ENCODE results near the gene PHLDA3.

Gene PHLDA3

DNA sequence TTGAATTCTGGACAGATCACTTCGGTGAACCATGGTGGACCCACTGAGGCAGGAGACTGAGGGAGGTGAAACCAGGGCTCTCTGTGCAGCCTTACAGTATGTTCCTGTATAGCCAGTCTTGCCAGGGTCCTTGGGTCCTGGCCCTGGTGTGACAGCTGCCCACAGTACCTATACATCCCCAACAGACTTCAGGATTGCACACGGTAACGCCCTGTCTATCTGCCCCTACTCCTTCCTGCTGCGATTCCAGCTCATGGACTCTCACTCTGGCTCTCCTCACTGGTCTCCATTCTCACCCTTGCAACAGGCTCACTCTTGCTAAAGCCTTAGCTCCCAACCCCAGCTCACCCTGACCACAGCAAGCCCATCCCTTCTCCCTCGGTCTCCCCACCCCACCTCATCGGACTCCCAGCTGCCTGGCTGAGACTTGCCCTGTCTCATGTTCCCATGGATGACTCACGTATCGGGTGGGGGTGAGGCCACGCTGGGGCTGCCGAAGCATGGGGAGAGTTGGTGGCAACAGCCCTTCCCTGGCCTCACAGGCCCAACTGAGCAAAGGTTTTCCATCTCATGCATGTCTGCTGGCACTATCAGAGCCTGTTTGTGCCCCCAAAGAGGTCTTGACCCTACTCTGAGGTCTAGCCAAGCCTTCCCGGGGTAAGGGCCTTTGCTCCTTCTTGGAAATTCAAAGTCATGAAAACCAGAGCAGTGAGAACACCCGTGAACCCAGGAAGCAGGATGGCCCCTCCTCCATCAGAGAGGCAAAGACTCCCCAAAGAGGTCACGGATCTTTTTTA lies 7.1 kb downstream of the PHLDA3 start:
- DNase-seq (ENCODE audit: low spot score): no peak

DNA sequence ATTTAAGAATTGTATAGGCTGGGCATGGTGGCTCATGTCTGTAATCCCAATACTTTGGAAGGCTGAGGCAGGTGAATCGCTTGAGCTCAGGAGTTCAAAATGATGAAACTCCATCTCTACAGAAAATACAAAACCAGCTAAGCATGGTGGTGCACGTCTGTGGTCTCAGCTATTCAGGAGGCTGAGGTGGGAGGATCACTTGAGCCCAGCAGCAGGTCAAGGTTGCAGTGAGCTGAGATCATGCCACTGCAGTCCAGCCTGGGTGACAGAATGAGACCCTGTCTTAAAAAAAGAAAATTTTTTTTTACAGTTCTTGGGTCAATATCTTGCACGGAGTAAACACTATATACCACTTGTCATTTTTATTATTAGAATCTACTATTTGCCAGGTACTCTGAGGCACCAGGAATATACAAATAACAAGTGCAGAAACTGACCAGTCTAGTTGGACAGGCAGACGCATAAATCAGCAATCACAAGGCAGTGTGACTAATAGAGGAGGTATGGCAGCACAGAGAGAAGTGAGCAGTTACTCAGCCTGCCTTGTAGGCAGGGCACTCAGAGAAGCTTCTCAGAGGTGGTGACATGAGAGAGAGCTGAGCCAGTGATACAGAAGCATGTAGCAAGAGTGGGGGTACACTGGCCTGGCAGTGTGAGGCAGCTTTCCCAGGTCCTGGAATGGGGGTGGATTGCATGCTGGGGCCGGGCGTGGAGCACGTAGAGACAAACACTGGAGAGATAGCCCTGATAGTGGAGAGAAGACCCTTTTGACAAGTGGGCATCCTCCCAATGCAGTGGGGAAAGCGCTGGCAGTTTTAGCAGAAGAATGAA lies 8.0 kb downstream of the PHLDA3 start:
- DNase-seq (ENCODE audit: low spot score): no peak

DNA sequence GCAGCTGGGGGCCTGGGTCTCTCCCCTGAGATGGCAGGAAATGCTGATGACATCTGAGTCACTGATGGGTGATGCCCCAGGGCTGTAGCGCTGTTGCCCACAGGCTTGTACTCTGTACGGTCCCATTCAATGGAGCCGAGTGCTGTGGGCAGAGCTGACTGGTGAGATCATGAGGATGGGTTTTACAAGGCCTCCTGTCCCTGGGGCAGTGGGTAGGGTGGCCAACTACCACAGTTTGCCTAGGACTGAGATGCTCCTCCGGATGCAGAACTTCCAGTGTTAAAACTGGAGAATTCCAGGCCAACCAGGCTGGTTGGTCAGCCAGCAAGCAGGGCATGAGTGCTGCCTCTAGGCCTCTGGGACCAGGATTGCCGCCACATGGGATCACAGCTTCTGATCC lies 9.2 kb downstream of the PHLDA3 start:
- no peak for DNase-seq (ENCODE audit: low spot score)

DNA sequence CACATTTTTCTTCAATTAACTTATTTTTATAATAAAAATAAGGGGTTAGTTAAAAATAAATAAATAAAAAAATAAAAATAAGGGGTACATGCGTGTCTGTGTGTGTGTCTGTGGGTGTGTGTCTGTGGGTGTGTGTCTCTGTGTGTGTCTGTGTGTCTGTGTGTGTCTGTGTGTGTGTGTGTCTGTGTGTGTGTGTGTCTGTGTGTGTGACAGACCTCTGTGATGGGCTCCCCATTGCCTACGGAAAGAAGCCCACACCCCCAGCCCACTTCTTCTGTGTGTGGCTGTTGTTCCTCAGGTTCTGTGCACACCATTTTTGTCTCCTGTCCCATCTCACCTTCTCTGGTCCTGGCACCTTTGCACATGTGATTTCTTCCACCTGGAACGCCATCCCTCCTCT lies 9.9 kb downstream of the PHLDA3 start:
- no peak for DNase-seq (ENCODE audit: low spot score)

DNA sequence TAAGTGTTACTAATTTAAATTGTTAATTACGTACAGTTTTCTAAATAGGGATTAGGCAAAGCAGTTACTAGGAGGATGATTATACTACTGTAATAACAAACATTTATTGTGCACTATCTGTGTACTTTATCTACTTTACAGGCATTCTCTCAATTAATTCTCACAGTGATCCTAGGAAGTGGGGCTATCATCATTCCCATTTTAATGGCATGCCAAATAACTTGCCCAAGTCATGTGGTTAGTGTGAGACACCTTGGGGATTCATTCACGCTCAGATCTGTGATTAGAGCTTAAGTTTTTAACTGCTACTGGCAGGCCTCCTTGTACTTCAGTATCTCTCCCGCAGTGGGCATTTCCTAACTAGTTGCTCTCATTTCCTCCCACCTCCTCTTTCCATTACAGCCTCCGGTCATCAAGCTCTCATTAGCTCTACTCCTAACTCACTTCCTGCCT lies 11.5 kb downstream of the PHLDA3 start:
- no peak for DNase-seq (ENCODE audit: low spot score)

DNA sequence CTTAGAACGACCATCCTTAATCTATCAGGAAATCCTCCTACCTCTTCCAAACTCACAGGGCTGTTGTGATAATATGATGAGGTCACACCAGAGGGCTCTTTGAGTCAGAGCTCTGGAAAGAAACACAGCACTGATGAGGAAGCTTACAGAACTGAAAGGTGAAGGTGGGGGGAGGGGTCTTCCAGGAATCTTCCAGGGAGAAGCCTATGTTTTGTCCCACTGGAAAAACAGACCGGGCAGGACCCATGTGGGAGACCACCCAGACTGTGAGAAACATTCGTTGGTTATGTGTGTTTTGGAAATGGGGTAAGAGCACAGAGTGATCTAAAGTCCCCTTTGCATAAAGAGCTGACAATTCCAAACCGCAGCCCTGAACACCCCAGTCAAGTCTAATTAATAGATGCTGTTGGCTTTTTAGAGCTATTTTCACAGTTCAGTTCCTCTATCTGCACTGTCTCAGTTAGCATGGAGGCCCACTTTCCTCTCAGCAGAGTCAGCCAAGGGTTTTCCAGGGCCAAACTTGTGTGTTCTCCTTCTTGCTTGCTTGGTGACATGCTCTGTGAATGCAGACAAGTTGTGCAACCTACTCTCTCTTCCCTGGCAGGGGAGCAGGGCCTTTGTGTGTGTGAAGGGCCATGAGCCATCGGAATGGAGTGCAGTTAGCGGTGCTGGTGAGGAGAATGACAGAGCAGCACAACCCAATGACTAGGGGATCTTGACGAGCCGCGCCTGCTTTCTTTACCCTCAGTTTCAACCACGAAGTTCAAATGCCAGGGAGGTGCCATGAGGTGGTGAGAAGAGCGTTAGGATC lies 12.3 kb downstream of the PHLDA3 start:
- no peak for DNase-seq (ENCODE audit: low spot score)

DNA sequence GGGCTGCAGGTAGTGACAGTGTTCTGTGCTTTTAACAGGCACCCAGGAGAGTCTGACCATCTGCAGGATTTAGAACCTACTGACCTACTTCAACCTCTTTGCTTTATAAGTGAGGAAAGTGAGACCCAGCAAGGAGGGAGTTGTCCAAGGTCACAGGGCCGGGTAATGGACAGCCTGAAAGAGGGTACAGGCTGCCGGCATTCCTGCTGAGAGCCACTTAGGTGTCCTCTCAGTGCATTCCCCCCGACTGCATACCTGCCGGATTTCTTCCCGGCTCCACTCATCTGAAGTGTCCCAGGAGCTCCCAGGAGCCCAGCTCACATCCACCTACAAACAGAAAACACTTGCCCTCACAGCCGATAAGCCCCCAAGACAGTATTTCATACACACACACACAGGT lies 13.9 kb downstream of the PHLDA3 start:
- no peak for DNase-seq (ENCODE audit: low spot score)

DNA sequence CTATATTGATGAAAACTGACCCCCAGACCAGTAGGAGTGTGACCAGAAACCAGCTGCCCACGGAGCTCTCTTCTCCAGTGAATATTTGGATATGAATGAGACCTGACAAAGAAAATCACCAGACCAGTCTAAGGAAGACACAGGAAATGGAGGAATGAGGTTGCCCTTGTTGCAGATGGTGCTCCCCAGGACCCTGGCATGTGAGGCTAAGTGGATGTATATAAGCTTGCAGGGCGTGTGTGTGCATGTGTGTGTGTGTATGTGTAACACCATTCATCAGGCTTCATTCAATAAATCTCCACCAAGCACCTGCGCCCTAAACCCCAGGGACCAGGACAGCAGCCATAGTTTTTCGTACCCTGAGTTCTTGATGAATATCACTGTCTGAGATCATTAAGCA lies 14.4 kb downstream of the PHLDA3 start:
- DNase-seq (ENCODE audit: low spot score): no peak

DNA sequence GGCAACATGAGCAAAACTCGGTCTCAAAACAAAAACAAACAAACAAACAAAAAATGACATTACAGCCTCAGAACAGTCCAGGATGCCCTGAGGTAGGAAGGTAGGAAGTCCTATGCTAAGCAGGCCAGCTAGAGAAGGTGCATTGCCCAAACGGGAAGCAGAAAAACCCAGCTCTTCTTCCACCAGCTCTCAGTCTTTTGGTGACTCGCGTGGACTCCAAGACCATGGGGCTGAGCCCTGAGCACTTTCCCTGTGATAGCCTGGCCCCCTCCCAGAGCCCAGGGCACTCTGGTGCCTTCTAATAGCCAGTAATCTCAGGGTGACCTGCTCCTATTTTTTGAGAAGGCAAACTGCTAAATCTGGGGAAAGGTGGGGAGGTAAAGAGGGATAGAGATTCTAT lies 16.1 kb downstream of the PHLDA3 start:
- DNase-seq (ENCODE audit: low spot score): no peak

DNA sequence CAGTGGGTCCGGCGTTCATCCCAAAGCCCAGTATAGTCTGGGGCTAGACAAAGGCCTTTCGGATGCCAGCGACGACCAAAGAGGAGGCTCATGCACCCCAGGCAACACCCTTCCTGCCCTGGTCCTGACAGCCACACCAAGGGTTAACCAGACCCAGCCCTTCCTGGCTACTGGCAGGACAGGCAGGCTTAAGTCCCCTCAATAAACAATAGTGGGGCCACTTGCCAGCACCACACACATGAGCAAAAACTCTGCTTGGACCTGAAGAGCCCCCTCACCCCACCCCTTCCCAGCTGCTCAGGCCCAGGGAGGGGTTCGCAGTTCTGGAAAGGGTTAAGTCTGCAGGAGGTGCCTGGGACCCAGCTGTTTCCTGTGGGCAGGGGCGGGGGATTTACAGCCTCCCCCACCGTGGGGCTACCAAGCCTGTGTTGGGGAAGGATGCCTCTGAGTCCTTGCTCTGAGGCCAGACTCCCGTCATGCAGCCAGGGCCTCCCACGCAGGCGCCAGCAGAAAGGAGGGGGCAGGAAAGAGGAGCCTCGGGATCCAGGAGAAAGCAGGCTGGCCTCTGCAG lies 18.2 kb downstream of the PHLDA3 start:
- no peak for DNase-seq (ENCODE audit: low spot score)

DNA sequence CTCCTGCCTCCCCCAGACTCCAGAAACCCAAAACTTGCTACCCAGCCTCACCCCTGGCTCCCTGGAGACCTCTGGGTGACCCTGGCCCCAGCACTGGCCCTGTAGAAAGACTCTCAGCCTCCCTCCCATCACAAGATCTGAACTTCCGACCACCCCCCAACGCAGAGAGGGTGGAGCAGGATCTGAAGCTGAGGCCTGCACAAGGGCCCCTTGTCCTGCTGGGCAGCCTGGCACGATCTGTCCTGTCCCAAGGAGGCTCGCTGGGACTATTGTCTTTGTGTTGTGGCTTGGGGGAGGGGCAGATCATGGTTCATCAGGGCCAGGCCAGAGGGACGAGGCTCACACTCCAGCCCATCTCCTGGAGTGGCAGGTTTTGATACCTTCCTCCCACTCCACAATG lies 20.0 kb downstream of the PHLDA3 start:
- no peak for DNase-seq (ENCODE audit: low spot score)

DNA sequence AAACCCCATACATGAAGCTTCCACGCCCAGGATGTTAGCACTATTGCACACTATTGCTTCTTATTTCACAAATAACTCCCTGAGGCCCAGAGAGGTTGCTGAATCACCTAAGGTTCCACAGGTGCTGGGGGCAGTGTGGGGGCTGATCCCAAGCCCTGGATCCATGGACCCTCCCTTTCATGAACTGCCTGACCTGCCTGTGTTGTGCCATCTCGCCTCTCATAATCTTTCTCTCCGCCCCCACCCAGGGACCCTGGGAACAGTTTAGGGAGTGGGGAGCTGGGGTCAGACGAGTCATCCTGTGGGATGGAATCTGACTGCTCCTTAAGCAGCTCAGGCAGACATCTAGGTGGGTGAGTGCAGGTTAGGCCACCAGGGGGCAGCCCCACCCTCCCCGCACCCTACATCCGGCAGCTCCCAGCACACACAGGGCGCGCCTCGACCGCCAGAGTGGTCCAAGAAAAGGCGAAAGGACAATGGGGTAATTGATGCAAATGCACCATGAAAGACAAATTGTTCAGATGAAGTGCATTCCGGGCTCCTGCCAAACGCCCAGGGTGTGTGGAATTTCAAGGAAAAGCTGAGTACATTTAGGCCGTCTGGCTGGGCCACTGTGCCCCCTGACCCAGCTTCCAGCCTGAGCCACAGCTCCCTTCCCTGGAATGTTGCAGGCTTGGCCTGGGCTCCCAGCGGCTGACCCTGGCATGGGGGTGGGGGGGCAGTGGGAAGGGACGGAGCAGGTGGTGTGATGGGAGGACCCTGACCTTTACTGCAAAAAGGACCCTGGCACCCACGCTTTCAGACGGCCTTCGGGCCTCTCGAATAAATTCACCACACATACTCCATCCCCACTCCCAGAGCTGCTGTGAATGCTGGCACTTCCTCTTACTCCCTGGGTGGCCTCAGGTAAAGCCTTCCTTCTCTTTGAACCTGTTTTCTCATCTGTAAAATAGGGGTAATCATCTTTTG lies 20.8 kb downstream of the PHLDA3 start:
- DNase-seq (ENCODE audit: low spot score): peak; percentile 81

DNA sequence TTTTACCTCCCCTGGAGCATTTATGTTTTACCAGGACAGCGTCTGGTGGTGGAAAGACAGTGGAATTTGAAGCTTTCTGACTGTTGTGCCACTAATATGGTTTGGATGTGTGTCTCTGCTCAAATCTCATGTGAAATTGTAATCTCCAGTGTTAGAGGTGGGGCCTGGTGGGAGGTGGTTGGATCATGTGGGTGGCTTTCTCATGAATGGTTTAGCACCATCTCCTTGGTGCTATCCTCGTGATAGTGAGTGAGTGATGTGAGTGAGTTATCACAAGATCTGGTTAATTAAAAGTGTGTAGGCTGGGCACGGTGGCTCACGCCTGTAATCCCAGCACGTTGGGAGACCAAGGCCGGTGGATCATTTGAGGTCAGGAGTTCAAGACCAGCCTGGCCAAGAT lies 23.7 kb downstream of the PHLDA3 start:
- no peak for DNase-seq (ENCODE audit: low spot score)

DNA sequence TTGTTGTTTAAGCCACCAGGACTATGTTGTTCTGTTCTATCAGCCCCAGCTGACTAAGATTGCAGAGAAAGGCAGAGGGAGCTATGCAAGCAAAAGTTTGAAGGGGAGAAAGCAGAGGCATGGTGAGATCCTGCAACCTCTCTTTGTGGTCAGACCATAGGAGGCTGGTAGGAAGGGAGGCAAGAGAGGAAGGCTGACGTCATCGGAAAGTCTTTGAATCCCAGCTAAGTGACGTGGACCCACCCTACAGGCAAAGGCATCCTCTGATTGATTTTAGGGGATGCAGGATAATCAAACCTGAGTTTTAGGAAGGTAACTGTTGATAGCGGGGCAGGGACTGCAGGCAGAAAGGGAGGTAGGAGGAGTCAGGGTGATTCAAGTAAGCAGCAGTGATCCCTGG lies 24.2 kb downstream of the PHLDA3 start:
- no peak for DNase-seq (ENCODE audit: low spot score)

DNA sequence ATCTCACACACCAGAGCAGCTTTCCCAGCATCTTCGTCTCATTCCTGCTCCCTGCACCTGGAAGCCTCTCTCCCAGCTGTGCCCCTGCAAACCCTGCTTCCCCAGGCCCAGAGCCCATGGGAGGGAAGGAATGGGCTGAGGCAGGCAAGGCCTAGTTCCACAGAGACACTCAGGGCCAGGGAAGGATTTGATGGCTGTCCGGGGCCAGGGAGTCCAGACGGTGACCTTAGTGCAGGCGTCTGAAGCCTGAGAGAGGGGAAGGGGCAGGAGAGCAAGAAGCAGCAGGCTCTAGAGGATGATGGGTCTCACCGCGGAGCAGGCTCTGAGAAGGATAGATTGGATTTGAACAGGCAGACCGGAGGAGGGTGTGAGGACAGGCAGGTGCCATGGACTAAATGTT lies 25.2 kb downstream of the PHLDA3 start:
- DNase-seq (ENCODE audit: low spot score): no peak

DNA sequence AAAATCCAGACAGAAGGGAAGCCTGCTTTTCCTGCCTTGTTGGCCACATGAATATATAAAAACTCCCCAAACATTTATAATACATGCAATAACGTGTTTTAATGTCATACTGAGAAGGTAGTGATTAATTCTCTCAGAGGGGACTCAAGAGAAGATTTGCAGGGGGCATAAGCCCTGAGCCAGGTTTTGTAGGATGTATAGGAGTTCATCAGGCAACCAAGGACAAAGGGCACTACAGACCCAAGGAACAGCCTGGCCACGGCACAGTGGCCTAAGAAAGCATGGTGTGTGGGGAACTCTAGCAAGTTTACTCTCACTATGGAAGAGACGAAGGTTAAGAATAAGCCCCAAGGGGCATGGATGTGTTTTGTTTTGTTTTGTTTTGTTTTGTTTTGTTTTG lies 32.0 kb downstream of the PHLDA3 start:
- DNase-seq (ENCODE audit: low spot score): no peak

DNA sequence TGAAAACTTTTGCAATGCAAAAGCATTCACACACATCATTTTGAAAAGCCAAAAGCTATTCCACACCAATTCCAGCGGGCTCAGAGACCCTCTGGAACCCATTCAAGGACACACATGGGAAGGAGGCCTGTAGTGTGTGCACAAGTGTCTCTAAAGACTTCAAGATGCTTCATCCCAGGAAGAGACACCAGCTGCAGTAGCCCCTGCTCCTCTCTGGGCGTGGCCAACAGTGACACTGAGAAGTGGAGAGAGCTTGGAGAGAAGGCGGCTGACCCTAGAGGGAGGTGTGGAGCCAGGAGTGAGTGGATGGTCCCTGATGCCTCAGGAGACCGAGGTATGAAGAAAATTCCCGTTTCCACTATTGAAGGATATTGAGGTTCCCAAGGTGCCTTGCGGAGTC lies 32.6 kb downstream of the PHLDA3 start:
- DNase-seq (ENCODE audit: low spot score): no peak

DNA sequence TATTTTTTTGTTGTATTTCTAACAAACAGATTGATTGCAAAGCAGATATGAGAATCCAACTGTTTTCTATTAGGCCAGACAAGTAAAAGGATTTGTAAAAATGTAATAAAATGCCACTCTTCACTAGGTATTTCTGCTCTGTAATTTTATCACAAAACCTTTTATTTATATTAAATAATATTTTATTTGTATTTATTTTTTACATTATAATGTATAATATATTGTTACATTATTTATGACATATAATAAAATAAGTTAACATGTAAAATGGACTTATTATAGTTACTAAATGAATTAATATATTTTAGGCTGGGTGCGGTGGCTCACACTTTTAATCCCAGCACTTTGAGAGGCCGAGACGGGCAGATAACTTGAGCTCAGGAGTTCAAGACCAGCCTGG lies 34.7 kb downstream of the PHLDA3 start:
- no peak for DNase-seq (ENCODE audit: low spot score)

DNA sequence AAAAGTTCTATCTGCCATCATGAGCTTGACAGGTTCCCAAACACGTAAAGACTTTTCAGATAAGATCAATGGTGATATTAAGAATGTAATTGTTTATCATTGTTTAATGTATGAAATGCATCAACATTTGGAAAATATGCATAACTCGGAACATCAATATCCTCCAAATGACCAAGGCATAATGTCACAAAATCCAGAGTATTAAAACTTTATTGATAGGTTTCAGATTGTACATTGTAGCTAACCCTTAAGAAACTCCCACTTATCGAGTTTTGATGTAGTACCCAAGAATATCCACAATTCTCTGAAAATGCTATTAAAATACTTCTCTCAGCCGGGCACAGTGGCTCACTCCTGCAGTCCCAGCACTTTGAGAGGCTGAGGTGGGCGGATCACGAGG lies 35.4 kb downstream of the PHLDA3 start:
- no peak for DNase-seq (ENCODE audit: low spot score)

DNA sequence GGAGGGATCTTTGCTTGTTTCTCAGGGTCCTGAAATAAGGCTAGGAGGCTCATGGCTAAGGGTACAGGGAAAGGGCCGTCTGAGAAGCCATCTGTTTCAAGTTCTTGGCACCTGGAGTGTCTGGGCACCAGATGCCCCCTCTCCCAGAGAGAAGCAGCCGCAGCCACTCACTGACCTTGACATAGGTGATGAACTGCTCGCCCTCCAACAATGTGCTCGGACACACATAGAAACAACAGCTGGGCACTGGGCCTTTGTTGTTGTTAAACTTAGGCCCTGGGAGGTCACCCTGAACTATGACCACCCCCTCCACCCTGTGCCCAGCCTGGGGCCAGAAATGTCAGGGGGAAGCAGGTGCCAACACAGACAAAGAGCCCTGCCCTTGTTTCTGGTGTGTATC lies 38.2 kb downstream of the PHLDA3 start:
- no peak for DNase-seq (ENCODE audit: low spot score)
